Activated naive CD4-positive, alpha-beta T cell treated with anti-CD3 and anti-CD28 coated beads, Interleukin-2, amount 10 ng/mL, durations not matched to agents 7 days and 5 days (primary cell): ENCODE data around the gene RNF213.
A peak's percentile ranks its signal among the peaks of the same experiment; 100 is the strongest.
"Not testable (repeated sequence)": the region's sequence is repeated elsewhere in the genome, so short reads cannot be mapped to it uniquely, and the experiment has no call there.

ENCODE experiments used
- CTCF ChIA-PET: fragments of 350-600 bp; sonication (Branson Sonifier 250); formaldehyde crosslinking; loops from one replicate; lab custom pipeline; 2021; ENCODE audit warnings: antibody characterized with exemption; lab: Charles Lee
- DNase-seq: peaks from one replicate; pipeline ENCODE4 v3.0.0-alpha.2; 2020
- H3K27ac Mint-ChIP-seq: one replicate; pipeline ENCODE4 v1.8.0; 2021; ENCODE audit warnings: mild to moderate bottlenecking, moderate library complexity, mixed read lengths
- H3K27me3 Mint-ChIP-seq: one replicate; pipeline ENCODE4 v1.8.0; 2021; ENCODE audit warnings: mild to moderate bottlenecking, mixed read lengths
- H3K36me3 Mint-ChIP-seq: one replicate; pipeline ENCODE4 v1.8.0; 2021; ENCODE audit warnings: mixed read lengths
- H3K4me1 Mint-ChIP-seq: one replicate; pipeline ENCODE4 v1.8.0; 2021; ENCODE audit warnings: mixed read lengths
- H3K4me3 Mint-ChIP-seq: one replicate; pipeline ENCODE4 v1.8.0; 2021; ENCODE audit warnings: mild to moderate bottlenecking, moderate library complexity, mixed read lengths
- H3K9me3 Mint-ChIP-seq: one replicate; pipeline ENCODE4 v1.8.0; 2021; ENCODE audit warnings: mixed read lengths

The RNF213 gene

DNA sequence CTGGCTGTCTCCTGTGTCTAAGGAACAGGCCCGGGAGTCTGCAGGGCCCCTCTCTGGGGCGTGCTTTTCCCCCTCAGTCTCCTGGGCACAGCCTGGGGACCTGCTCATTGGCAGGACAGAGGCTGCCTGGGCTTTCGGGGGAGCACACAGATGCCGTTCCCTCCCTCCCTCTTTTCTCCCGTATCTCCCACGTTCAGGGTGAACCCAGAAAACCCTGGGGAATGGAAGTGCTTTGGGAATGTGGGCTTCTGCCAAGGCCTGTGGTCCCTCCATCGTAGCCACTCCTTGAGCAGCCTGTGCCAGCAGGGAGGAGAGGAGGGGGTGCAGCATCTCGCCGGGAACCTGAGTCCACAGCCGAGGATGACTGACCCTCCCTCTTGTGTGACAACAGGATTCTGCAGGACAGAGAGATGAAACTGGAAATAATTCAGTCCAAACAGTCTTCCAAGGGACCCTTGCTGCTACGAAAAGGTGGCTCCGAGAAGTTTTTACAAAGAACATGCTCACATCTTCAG, 52.0 kb downstream of the RNF213 start:
- Mint-ChIP-seq H3K36me3 (peaks cover 67% of the 10 kb centered on the region), H3K4me3 (no peak overlapping the region), H3K27ac (peak overlapping the region; percentile 60), H3K9me3 (no peaks in the 10 kb centered on the region), H3K27me3 (no peaks in the 10 kb centered on the region), H3K4me1 (no peaks in the 10 kb centered on the region)
- peak; percentile 13 for DNase-seq
- CTCF ChIA-PET = no interaction called here

DNA sequence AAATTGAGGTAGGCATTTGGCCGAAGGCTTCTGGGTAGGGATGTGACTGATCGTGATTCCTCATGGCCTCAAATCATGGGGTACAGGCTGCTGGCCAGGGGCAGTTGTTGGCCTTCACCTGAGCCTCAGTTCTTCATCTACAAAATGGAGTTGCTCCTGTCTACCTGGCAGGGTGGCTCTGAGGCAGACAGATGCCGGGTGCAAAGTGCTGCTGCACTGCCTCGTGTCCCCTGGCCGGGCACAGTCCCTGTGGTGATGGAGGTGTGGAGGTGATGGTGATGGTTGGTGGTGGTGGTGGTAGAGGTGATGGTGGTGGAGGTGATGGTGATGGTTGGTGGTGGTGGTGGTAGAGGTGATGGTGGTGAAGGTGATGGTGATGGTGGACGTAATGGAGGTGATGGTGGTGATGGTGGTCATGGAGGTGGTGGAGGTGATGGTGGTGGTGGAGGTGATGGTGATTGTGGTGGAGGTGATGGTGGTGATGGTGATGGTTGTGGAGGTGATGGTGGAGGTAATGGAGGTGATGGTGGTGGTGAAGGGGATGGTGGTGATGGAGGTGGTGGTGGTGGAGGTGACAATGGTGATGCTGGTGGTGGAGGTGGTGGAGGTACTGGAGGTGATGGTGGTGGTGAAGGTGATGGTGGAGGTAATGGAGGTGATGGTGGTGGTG, 52.6 kb downstream of the RNF213 start:
- peaks cover 69% of the 10 kb centered on the region for H3K36me3 Mint-ChIP-seq
- no peak overlapping the region for H3K4me3 Mint-ChIP-seq

DNA sequence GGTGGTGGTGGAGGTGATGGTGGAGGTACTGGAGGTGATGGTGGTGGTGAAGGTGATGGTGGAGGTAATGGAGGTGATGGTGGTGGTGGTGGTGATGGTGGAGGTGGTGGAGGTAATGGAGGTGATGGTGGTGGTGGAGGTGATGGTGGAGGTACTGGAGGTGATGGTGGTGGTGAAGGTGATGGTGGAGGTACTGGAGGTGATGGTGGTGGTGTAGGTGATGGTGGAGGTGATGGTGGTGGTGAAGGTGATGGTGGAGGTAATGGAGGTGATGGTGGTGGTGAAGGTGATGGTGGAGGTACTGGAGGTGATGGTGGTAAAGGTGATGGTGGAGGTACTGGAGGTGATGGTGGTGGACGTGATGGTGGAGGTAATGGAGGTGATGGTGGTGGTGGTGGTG, 53.3 kb downstream of the RNF213 start:
- H3K9me3 Mint-ChIP-seq, H3K4me1 Mint-ChIP-seq, DNase-seq, H3K4me3 Mint-ChIP-seq, H3K27me3 Mint-ChIP-seq, CTCF ChIA-PET, H3K27ac Mint-ChIP-seq: not testable (repeated sequence)
- H3K36me3 Mint-ChIP-seq = peaks cover 66% of the 10 kb centered on the region

More for the DNA sequence above, 52.6 kb downstream of the RNF213 start:
- no peaks in the 10 kb centered on the region for H3K9me3 Mint-ChIP-seq
- H3K4me1 Mint-ChIP-seq = no peaks in the 10 kb centered on the region
- H3K27me3 Mint-ChIP-seq = no peaks in the 10 kb centered on the region
- CTCF ChIA-PET = no interaction called here
- peak; percentile 6 for DNase-seq
- peak overlapping the region; percentile 60 for H3K27ac Mint-ChIP-seq

DNA sequence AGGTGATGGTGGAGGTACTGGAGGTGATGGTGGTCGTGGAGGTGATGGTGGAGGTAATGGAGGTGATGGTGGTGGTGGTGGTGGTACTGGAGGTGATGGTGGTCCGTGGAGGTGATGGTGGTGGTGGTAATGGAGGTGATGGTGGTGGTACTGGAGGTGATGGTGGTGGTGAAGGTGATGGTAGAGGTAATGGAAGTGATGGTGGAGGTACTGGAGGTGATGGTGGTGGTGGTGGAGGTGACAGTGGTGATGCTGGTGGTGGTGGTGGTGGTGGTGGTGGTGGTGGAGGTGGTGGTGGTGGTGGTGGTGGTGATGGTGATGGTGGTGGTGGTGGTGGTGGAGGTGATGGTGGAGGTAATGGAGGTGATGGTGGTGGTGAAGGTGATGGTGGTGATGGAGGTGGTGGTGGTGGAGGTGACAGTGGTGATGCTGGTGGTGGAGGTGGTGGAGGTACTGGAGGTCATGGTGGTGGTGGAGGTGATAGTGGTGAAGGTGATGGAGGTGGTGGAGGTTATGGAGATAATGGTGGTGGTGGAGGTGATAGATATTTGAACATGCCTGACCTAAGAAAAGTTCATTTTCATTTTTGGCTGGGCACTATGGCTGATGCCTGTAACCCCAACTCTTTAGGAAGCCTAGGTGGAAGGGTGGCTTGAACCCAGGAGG, 55.0 kb downstream of the RNF213 start:
- no peaks in the 10 kb centered on the region for H3K27me3 Mint-ChIP-seq
- H3K27ac Mint-ChIP-seq = no peak overlapping the region
- H3K9me3 Mint-ChIP-seq = no peaks in the 10 kb centered on the region
- DNase-seq = peak; percentile 15
- CTCF ChIA-PET = no interaction called here
- H3K36me3 Mint-ChIP-seq = peaks cover 62% of the 10 kb centered on the region
- no peaks in the 10 kb centered on the region for H3K4me1 Mint-ChIP-seq
- H3K4me3 Mint-ChIP-seq = no peak overlapping the region

DNA sequence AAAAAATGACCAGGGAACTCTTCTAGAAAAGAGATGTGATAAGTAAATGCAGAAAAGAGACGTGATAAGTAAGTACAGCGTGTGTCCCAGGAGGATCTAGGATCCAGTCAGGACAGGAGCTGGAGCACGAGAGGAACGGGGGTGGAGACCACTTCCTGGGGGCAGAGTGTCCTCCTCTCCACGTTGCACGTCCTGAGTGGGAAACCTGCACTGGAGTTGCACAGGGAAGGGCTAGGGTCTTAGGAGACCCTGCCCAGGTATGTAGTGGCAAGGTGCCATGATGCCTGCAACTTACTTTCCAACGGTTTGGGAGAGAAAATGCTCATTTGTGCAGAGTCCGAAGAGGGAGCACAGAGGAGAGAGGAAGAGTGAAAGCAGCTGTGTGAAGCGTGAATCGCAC, 55.8 kb downstream of the RNF213 start:
- Mint-ChIP-seq H3K27ac (no peak overlapping the region), H3K9me3 (no peaks in the 10 kb centered on the region), H3K36me3 (peaks cover 61% of the 10 kb centered on the region), H3K27me3 (no peaks in the 10 kb centered on the region), H3K4me3 (no peak overlapping the region), H3K4me1 (no peaks in the 10 kb centered on the region)
- DNase-seq = no peak
- CTCF ChIA-PET = no interaction called here

DNA sequence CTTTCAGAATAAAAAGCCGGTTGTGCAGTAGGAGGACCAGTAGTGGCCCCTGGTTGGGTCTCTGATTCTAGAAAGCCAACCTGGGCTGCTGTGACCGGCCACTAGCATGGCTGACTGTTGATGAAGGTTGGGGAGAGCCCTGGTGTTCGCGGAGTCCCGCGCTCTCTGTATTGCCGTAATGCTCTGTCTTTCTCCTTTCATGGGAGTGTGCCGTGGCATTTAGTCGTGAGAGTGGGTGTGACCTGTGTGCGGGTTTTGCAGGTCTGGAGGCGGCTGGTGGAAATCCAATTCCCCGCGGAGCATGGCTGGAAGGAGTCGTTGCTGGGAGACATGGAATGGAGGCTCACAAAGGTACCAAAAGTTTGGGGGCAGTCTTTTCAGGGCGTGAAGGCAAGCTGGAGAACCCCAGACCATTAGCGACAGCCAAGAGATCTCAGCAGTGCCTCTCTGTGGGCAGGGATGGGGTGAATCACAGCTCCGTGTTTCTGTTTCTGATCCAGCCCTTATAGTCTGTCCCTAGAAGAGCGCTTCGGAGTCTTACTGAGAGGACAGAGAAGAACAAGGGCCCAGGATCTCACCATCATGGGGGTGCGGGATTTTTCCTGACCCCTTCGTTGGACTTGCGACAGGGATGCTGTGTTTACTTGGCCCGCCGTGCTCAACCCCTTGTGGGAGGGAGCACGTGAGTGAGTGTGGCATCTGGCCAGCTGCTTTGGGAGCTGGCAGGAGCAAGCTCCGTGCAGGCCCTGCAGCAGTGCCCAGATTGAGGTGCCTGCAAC, 56.5 kb downstream of the RNF213 start:
- Mint-ChIP-seq H3K27me3 (no peaks in the 10 kb centered on the region), H3K9me3 (no peaks in the 10 kb centered on the region), H3K4me1 (no peaks in the 10 kb centered on the region), H3K27ac (peak overlapping the region; percentile 35), H3K36me3 (peaks cover 61% of the 10 kb centered on the region), H3K4me3 (no peak overlapping the region)
- no peak for DNase-seq
- CTCF ChIA-PET = no interaction called here

DNA sequence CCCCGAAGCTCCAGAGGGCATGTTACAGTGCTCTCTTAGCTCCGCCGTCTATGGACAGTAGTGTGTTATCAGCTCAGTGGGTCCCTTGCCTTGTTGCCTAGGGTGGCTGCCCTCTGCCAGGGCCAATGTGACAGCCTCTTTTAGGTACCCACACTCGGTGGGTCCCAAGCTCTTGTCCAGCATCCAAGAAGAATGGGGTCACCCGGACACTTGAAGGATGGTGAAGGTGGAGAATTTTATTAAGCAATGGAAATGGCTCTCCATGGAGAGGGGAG, 57.0 kb downstream of the RNF213 start:
- H3K4me3 Mint-ChIP-seq = no peak overlapping the region
- no peaks in the 10 kb centered on the region for H3K27me3 Mint-ChIP-seq
- no peaks in the 10 kb centered on the region for H3K9me3 Mint-ChIP-seq
- DNase-seq = no peak
- no peaks in the 10 kb centered on the region for H3K4me1 Mint-ChIP-seq
- CTCF ChIA-PET = interaction anchor here (0.6 kb wide), 1 partner anchor 168 kb away, joined by 4 read pairs; no protein-coding TSS in a partner anchor
- H3K27ac Mint-ChIP-seq = no peak overlapping the region
- peaks cover 63% of the 10 kb centered on the region for H3K36me3 Mint-ChIP-seq

DNA sequence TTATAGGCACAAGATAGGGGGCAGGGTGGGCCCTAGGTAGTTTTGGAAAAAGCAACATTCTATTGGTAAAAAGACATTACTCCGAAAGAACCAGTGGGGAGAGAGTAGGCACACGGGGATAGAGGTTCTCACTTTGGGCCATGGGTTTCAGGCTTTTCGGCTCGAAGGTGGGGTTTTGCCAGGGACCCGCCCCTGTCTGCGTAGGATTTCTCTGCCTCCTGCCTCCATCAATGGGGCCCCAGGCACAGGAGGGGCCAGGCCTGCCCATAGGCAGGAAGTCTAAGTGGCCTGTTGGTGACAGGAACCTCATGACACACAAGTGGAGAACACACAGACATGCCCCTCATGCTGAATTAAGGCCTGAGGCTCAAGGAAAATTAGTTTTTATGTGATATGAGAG, 57.5 kb downstream of the RNF213 start:
- Mint-ChIP-seq H3K27me3 (no peaks in the 10 kb centered on the region), H3K4me3 (no peak overlapping the region), H3K4me1 (no peaks in the 10 kb centered on the region), H3K27ac (no peak overlapping the region), H3K36me3 (peaks cover 63% of the 10 kb centered on the region), H3K9me3 (no peaks in the 10 kb centered on the region)
- no peak for DNase-seq
- CTCF ChIA-PET = interaction anchor here (0.6 kb wide), 1 partner anchor 169 kb away, joined by 4 read pairs; no protein-coding TSS in a partner anchor

DNA sequence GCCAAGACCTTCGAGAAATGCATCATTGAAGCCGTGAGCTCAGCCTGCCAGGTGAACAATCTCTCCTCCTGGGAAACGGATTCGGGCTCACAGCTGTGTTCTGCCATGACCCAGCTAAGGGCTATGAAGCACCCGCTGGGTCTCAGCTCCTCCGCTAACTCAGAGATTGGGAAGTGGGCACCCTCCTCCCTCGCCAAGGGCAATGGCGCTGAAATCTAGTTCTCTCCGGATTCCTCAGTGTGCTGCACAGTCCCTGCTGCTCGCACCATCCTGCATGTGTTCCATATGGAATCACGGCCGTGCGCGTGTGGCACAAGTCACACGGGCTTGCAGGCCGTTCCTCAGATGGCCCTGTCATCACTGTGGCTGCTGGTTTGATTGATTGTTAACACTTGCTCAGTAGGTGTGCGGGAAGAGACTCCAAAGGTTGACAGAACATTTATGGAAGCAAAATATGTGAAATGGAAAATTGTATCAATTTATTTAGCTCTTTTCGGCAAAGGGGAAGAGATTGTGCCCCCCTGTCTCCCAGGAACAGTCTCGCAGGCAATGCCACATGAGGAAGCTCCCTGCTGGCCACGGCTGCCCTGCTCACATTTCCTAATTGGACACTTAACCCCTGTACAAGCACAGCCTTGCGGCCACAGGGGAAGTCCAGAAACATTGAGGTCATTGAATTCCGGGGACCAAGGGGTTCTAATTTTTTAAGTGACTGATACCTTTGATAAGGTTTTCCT, 58.8 kb downstream of the RNF213 start:
- CTCF ChIA-PET = no interaction called here
- Mint-ChIP-seq H3K4me1 (no peaks in the 10 kb centered on the region), H3K4me3 (no peak overlapping the region), H3K36me3 (peaks cover 72% of the 10 kb centered on the region), H3K9me3 (no peaks in the 10 kb centered on the region), H3K27me3 (no peaks in the 10 kb centered on the region), H3K27ac (no peak overlapping the region)
- DNase-seq = no peak

DNA sequence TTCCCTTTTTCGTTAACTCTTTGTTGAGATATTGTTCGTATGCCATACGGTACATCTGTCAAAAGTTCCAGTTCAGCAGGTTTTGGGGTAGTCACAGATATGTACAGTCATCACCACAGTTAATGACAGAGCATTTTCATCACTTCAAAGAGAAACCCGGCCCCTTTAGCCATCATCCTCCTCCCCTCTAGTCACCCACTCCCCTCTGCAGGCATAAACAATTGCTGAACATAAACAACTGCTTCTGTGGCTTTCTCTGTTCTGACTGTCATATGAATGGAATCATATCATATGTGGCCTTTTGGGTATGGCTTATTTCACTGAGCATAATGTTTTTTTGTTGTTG, 59.3 kb downstream of the RNF213 start:
- no peak overlapping the region for H3K27ac Mint-ChIP-seq

DNA sequence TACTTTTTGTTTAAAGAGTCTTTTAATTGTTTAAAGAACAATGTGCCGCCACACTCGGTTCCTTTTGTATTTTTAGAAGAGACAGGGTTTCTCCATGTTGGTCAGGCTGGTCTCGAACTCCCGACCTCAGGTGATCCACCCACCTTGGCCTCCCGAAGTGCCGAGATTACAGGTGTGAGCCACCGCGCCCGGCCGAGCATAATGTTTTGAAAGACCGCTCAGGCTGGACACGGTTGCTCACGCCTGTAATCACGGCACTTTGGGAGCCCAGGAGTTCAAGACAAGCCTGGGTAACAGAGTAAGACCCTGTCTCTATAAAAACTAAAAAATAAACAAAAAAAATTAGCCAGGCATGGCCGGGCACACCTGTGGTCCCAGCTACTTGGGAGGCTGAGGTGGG, 59.8 kb downstream of the RNF213 start:
- CTCF ChIA-PET = no interaction called here

More for the DNA sequence above, 59.3 kb downstream of the RNF213 start:
- CTCF ChIA-PET = no interaction called here
- DNase-seq = no peak
- Mint-ChIP-seq H3K36me3 (peaks cover 77% of the 10 kb centered on the region), H3K27me3 (no peaks in the 10 kb centered on the region), H3K9me3 (no peaks in the 10 kb centered on the region), H3K4me3 (no peak overlapping the region), H3K4me1 (no peaks in the 10 kb centered on the region)

DNA sequence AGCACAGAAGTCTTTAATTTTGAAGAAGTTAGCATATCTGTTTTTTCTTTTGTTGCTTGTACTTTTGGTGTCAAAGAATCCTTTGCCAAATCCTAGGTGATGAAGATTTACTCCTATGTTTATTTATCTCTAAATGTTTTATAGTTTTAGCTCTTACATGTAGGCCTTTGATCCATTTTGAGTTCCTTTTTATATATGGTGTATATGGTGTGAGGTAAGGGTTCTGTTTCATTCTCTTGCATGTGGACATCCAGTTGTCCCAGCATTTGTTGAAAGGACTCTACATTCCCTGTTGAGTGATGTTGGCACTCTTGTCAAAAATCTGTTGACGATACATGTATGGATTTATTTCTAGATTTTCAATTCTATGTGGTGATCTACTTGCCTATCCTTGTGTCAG, 62.2 kb downstream of the RNF213 start:
- CTCF ChIA-PET = no interaction called here
- no peaks in the 10 kb centered on the region for H3K27me3 Mint-ChIP-seq
- DNase-seq = no peak
- H3K9me3 Mint-ChIP-seq = no peaks in the 10 kb centered on the region
- no peak overlapping the region for H3K4me3 Mint-ChIP-seq
- peak overlapping the region; percentile 59 for H3K27ac Mint-ChIP-seq
- H3K4me1 Mint-ChIP-seq = peaks cover 2% of the 10 kb centered on the region
- H3K36me3 Mint-ChIP-seq = peaks cover 82% of the 10 kb centered on the region

More for the DNA sequence above, 59.8 kb downstream of the RNF213 start:
- no peak overlapping the region for H3K27ac Mint-ChIP-seq
- H3K4me3 Mint-ChIP-seq = no peak overlapping the region
- H3K4me1 Mint-ChIP-seq = no peaks in the 10 kb centered on the region
- DNase-seq = no peak
- H3K9me3 Mint-ChIP-seq = no peaks in the 10 kb centered on the region
- no peaks in the 10 kb centered on the region for H3K27me3 Mint-ChIP-seq
- peaks cover 82% of the 10 kb centered on the region for H3K36me3 Mint-ChIP-seq

DNA sequence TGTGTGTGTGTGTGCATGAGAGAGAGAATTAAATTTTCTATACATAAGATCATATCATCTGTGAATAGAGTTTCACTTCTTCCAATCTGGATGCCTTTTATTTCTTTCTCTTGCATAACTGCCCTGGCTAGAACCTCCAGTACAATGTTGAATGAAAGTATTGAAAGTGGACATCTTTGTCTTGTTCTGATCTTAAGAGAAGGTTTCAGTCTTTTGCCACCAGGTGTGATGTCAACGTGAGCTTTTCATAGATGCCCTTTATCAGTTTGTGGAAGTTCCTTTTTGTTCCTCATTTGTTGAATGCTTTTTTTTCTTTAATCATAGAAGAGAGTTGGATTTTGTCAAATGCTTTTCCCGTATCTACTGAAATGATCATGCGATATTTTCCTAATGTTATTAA, 63.3 kb downstream of the RNF213 start:
- Mint-ChIP-seq H3K27me3 (no peaks in the 10 kb centered on the region), H3K4me1 (peaks cover 13% of the 10 kb centered on the region), H3K36me3 (peaks cover 86% of the 10 kb centered on the region), H3K4me3 (no peak overlapping the region), H3K27ac (peak overlapping the region; percentile 35), H3K9me3 (no peaks in the 10 kb centered on the region)
- CTCF ChIA-PET = no interaction called here
- no peak for DNase-seq

DNA sequence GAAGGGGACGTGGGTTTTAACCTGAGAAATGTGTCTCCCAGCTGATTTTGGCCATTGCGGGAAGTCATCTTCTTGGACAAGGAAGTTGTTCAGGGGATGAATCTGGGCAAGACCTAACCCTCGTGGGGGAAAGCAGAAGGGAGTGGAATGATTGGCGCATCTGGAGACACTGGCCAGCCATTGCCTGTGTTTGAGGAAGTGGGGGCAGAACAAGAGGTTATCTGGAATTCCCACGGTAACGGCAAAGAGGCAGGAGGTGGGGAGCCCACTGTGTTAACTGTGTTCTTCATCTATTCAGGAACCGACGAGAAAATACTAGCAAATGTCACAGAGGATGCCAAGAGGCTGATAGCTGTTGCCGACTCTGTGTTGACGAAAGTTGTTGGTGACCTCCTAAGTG, 66.9 kb downstream of the RNF213 start:
- H3K27ac Mint-ChIP-seq = peak overlapping the region; percentile 64
- H3K36me3 Mint-ChIP-seq = peaks cover 90% of the 10 kb centered on the region
- DNase-seq = no peak
- H3K9me3 Mint-ChIP-seq = no peaks in the 10 kb centered on the region
- H3K27me3 Mint-ChIP-seq = no peaks in the 10 kb centered on the region
- no peak overlapping the region for H3K4me3 Mint-ChIP-seq
- CTCF ChIA-PET = no interaction called here
- H3K4me1 Mint-ChIP-seq = peaks cover 18% of the 10 kb centered on the region
